Osteoblast (primary cell): ENCODE measurements around the gene N4BP2. TPM values are rescaled to one million over a fixed set of nuclear protein-coding genes. Genes with fewer than 3 reads are reported as not detected.

ENCODE experiments used
- DNase-seq: peaks from one replicate; pipeline ENCODE4 v3.0.0; 2011; ENCODE audit warnings: low spot score, mixed read lengths; ENCODE audit not compliant: insufficient read length; ENCODE audit errors: missing footprints
- H2AFZ ChIP-seq: 2 replicates; pipeline ENCODE4 v1.6.0; 2011; ENCODE audit warnings: mild to moderate bottlenecking, low read length
- H3K27ac ChIP-seq: 2 replicates; pipeline ENCODE4 v1.5.1; 2011; ENCODE audit warnings: mild to moderate bottlenecking, low read depth, low read length, moderate library complexity
- H3K27me3 ChIP-seq: 2 replicates; pipeline ENCODE4 v1.6.0; 2012; ENCODE audit warnings: mild to moderate bottlenecking, control low read depth, inconsistent platforms, low read length, moderate library complexity; ENCODE audit not compliant: insufficient read depth
- H3K36me3 ChIP-seq: 2 replicates; pipeline ENCODE4 v1.5.1; 2011; ENCODE audit warnings: mild to moderate bottlenecking, low read length, control low read depth, moderate library complexity; ENCODE audit not compliant: insufficient read depth
- H3K4me1 ChIP-seq: 2 replicates; pipeline ENCODE4 v1.5.1; 2011; ENCODE audit warnings: mild to moderate bottlenecking, low read length, control low read depth, moderate library complexity; ENCODE audit not compliant: insufficient read depth
- H3K4me2 ChIP-seq: 2 replicates; pipeline ENCODE4 v1.6.0; 2011; ENCODE audit warnings: mild to moderate bottlenecking, low read length; ENCODE audit not compliant: insufficient read depth
- H3K4me3 ChIP-seq: fragments of 200-600 bp; sonication (generic); 3 replicates; pipeline ENCODE4 v1.5.1; 2012; ENCODE audit warnings: mild to moderate bottlenecking, low read length, inconsistent platforms; ENCODE audit not compliant: insufficient read depth
- H3K79me2 ChIP-seq: 2 replicates; pipeline ENCODE4 v1.6.0; 2012; ENCODE audit warnings: mild to moderate bottlenecking, low read length, control low read depth, inconsistent platforms; ENCODE audit not compliant: insufficient read depth
- H3K9me3 ChIP-seq: 2 replicates; pipeline ENCODE4 v1.5.1; 2011; ENCODE audit warnings: low read depth, low read length, control low read depth
- H4K20me1 ChIP-seq: 2 replicates; pipeline ENCODE4 v1.6.0; 2012; ENCODE audit warnings: mild to moderate bottlenecking, low read length, control low read depth; ENCODE audit not compliant: insufficient read depth
- CTCF ChIP-seq: IDR thresholded peaks from 2 replicates; pipeline ENCODE4 v1.5.1; 2011; ENCODE audit warnings: mild to moderate bottlenecking, low read depth, low read length, moderate library complexity; ENCODE audit errors: extremely low read depth
- total RNA-seq: library from RNA; depleted of rRNA; stranded (reverse); fragments of >200 nt; gene quantifications from 2 replicates; pipeline ENCODE4 v1.2.3, GENCODE V29; 2012

The N4BP2 gene
- total RNA-seq, 1 donor: 19.2 TPM

GRCh38 chr4:40195182-40196177 lies 138.8 kb downstream of the N4BP2 start:
- no peak overlapping the region for H2AFZ ChIP-seq
- no peaks in the 10 kb centered on the region for H3K9me3 ChIP-seq
- no peak for DNase-seq
- no peak overlapping the region for H3K27ac ChIP-seq
- no peaks in the 10 kb centered on the region for H3K79me2 ChIP-seq
- H3K4me1 ChIP-seq: peaks cover 4% of the 10 kb centered on the region
- H4K20me1 ChIP-seq: no peaks in the 10 kb centered on the region
- no peak for TF ChIP-seq CTCF
- no peak overlapping the region for H3K4me2 ChIP-seq
- no peaks in the 10 kb centered on the region for H3K27me3 ChIP-seq
- H3K36me3 ChIP-seq: no peaks in the 10 kb centered on the region
- no peak overlapping the region for H3K4me3 ChIP-seq

GRCh38 chr4:40196272-40196671 lies 139.6 kb downstream of the N4BP2 start:
- Histone ChIP-seq H3K27ac (no peak overlapping the region), H3K36me3 (no peaks in the 10 kb centered on the region), H3K9me3 (no peaks in the 10 kb centered on the region), H3K79me2 (no peaks in the 10 kb centered on the region), H4K20me1 (no peaks in the 10 kb centered on the region), H3K4me2 (no peak overlapping the region), H3K4me3 (no peak overlapping the region), H3K27me3 (no peaks in the 10 kb centered on the region), H2AFZ (no peak overlapping the region), H3K4me1 (peaks cover 4% of the 10 kb centered on the region)
- no peak for TF ChIP-seq CTCF
- no peak for DNase-seq

GRCh38 chr4:40196724-40197281 lies 140.2 kb downstream of the N4BP2 start, which contains the start of gene RHOH:
Gene RHOH, plus strand, starts transcription at chr4:40197031. Its CDS starts 46,356 bp downstream, at chr4:40243387.
- Histone ChIP-seq H3K4me3 (no peak within 1 kb of the TSS), H3K4me2 (no peak within 1 kb of the TSS), H4K20me1 (no peaks in the 10 kb centered on the region), H3K27me3 (no peaks in the 10 kb centered on the region), H3K27ac (no peak within 1 kb of the TSS), H3K9me3 (no peaks in the 10 kb centered on the region), H2AFZ (no peak within 1 kb of the TSS), H3K79me2 (no peaks in the 10 kb centered on the region), H3K4me1 (no peaks in the 10 kb centered on the region), H3K36me3 (no peaks in the 10 kb centered on the region)
- TF ChIP-seq CTCF: no peak
- DNase-seq: no peak
